B cell (primary cell): ENCODE measurements around the gene CFAP251. TPM values are rescaled to one million over a fixed set of nuclear protein-coding genes. Genes with fewer than 3 reads are reported as not detected.

Experiments used
- ATAC-seq: fragments of 200-7000 bp; cut with Tn5 transposase; one replicate; pipeline ENCODE4 v1.10.0; 2021; ENCODE audit warnings: low read depth, mild to moderate bottlenecking, moderate number of reproducible peaks, moderate library complexity
- CTCF ChIA-PET: fragments of 350-600 bp; sonication (Branson Sonifier 250); formaldehyde crosslinking; loops from one replicate; lab custom pipeline; 2021; ENCODE audit warnings: antibody characterized with exemption, inconsistent platforms; lab: Charles Lee
- POLR2A ChIA-PET: fragments of 350-600 bp; sonication (Branson Sonifier 250); formaldehyde crosslinking; loops from one replicate; lab custom pipeline; 2021; ENCODE audit warnings: antibody characterized with exemption; lab: Charles Lee
- DNase-seq: peaks from one replicate; pipeline ENCODE4 v3.0.0; 2013
- H2AFZ ChIP-seq: 2 replicates; pipeline ENCODE4 v1.6.1; 2012; ENCODE audit warnings: mild to moderate bottlenecking, low read depth, low read length; ENCODE audit not compliant: insufficient read depth, poor library complexity, severe bottlenecking
- H3K27ac ChIP-seq, 2 donors: 1 replicate in 1 of 2; 2 replicates in 1 of 2; pipeline ENCODE4 v1.5.1; 2012 to 2013; ENCODE audit warnings: low read length in 2 of 2, mild to moderate bottlenecking in 2 of 2, moderate library complexity in 1 of 2
- H3K27me3 ChIP-seq, 4 experiments: fragments of 200-600 bp in 1 of 4; sonication (generic) in 1 of 4; replicated peaks in 1 of 4; 1 replicate in 2 of 4; 2 replicates in 2 of 4; pipeline versions ENCODE4 v1.6.1 to v1.7.0; 2013 to 2016; ENCODE audit warnings: low read length in 3 of 4, mild to moderate bottlenecking in 2 of 4, mixed read lengths in 1 of 4, moderate library complexity in 1 of 4; ENCODE audit not compliant: insufficient read depth in 4 of 4, control insufficient read depth in 3 of 4; ENCODE audit errors: control extremely low read depth in 1 of 4
- H3K36me3 ChIP-seq, 2 experiments: replicated peaks in 1 of 2; 1 replicate in 1 of 2; 2 replicates in 1 of 2; pipeline versions ENCODE4 v1.6.1 to v1.7.1; 2013; ENCODE audit warnings: low read length in 1 of 2; ENCODE audit not compliant: insufficient read depth in 2 of 2, control insufficient read depth in 1 of 2; ENCODE audit errors: control extremely low read depth in 1 of 2, extremely low read depth in 1 of 2
- H3K4me1 ChIP-seq, 2 donors: fragments of 200-600 bp in 1 of 2; sonication (generic) in 1 of 2; 1 replicate in 1 of 2; 2 replicates in 1 of 2; pipeline versions ENCODE4 v1.5.1 to v1.6.1; 2013 to 2017; ENCODE audit warnings: low read length in 2 of 2; ENCODE audit not compliant: control insufficient read depth in 2 of 2, insufficient read depth in 2 of 2
- H3K4me2 ChIP-seq: replicated peaks from 2 replicates; pipeline ENCODE3; 2012; ENCODE audit warnings: mild to moderate bottlenecking, low read depth, low read length; ENCODE audit not compliant: poor library complexity, severe bottlenecking
- H3K4me3 ChIP-seq, 5 experiments: fragments of 200-600 bp in 1 of 5; sonication (generic) in 1 of 5; 1 replicate in 3 of 5; 2 replicates in 2 of 5; pipeline versions ENCODE4 v1.5.1 to v1.7.0; 2011 to 2016; ENCODE audit warnings: low read length in 4 of 5, mild to moderate bottlenecking in 4 of 5, low read depth in 2 of 5, control low read depth in 1 of 5, moderate library complexity in 1 of 5; ENCODE audit not compliant: insufficient read depth in 1 of 5; ENCODE audit errors: control extremely low read depth in 1 of 5, extremely low read depth in 1 of 5
- H3K79me2 ChIP-seq: fragments of 200-600 bp; sonication (generic); one replicate; pipeline ENCODE4 v1.6.0; 2016; ENCODE audit warnings: low read length; ENCODE audit not compliant: control insufficient read depth, insufficient read depth
- H3K9ac ChIP-seq: fragments of 200-600 bp; sonication (generic); 2 replicates; pipeline ENCODE4 v1.6.1; 2017; ENCODE audit warnings: mild to moderate bottlenecking, low read length, moderate library complexity
- H3K9me3 ChIP-seq, 3 donors: one replicate each; pipeline versions ENCODE4 v1.6.1 to v1.7.1; 2013; ENCODE audit warnings: low read length in 2 of 3; ENCODE audit not compliant: control insufficient read depth in 2 of 3, insufficient read depth in 1 of 3; ENCODE audit errors: control extremely low read depth in 1 of 3
- H4K20me1 ChIP-seq: 2 replicates; pipeline ENCODE4 v1.6.0; 2012; ENCODE audit warnings: mild to moderate bottlenecking, low read length; ENCODE audit not compliant: insufficient read depth, control insufficient read depth, poor library complexity, severe bottlenecking
- H3K27ac Mint-ChIP-seq: one replicate; pipeline ENCODE4 v1.8.0; 2021; ENCODE audit warnings: mixed read lengths
- H3K27me3 Mint-ChIP-seq: one replicate; pipeline ENCODE4 v1.8.0; 2021; ENCODE audit warnings: mixed read lengths
- H3K4me1 Mint-ChIP-seq: one replicate; pipeline ENCODE4 v1.8.0; 2021; ENCODE audit warnings: mixed read lengths
- H3K4me3 Mint-ChIP-seq: one replicate; pipeline ENCODE4 v1.8.0; 2021; ENCODE audit warnings: mixed read lengths
- H3K9me3 Mint-ChIP-seq: one replicate; pipeline ENCODE4 v1.8.0; 2022; ENCODE audit warnings: mixed read lengths; ENCODE audit not compliant: insufficient read depth
- EZH2 ChIP-seq: IDR thresholded peaks from 2 replicates; pipeline ENCODE4 v1.6.1; 2012; ENCODE audit warnings: borderline replicate concordance, low read depth, mild to moderate bottlenecking, moderate library complexity, low read length; ENCODE audit not compliant: insufficient read depth, poor library complexity, severe bottlenecking
- WGBS: methylation state at CpG from one replicate; pipeline ENCODE4 v1.1.5; 2013; ENCODE audit warnings: missing lambda C conversion rate; ENCODE audit not compliant: insufficient coverage; 5-methylcytosine and 5-hydroxymethylcytosine counted together
- intact Hi-C: fragments of 100-400 bp; cut with micrococcal nuclease; formaldehyde crosslinking; loops from one replicate; pipeline ENCODE4 v1.10.0; 2022
- polyA plus RNA-seq: library from polyadenylated mRNA; depleted of rRNA; stranded (reverse); fragments of >200 nt; gene quantifications from 2 replicates; pipeline ENCODE4 v1.2.3, GENCODE V29; 2012
- total RNA-seq, 2 donors: library from RNA; stranded (reverse); fragments of 120-200 nt in 1 of 2; gene quantifications; 1 replicate in 1 of 2; 2 replicates in 1 of 2; pipeline versions ENCODE4 v1.2.3 to v1.2.4, GENCODE V29; 2013 to 2022
- TF ChIP-seq, protein P1 (sequence below): fragments of 200-600 bp; IDR thresholded peaks from one replicate; pipeline ENCODE4 v1.8.0; 2022; ENCODE audit warnings: antibody characterized with exemption, mild to moderate bottlenecking

CFAP251 gene
- total and polyA plus RNA-seq, 2 donors (not counting 1 experiment from before 2014, with no cell fraction given) = 0.22 to 1.6 TPM

DNA sequence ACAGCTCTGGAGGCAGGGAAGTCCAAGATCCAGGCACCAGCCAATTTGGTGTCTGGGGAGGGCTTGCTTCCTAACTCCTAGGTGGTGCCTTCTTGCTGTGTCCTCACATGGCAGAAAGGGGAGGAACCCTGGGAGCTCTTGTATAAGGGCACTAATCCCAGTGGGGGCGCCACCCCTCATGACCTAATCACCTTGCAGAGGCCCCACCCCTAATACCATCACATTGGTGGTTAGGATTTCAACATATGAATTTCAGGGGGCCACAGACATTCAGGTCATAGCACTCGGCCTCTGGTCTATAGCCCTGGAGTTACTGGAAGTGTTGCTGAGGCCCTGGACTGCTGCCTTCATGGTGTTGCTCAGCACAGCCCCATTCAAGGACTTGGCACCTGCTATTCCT is 15.2 kb upstream of the CFAP251 start:
- CTCF ChIA-PET = no interaction called here
- 100% methylated on average over 1 of the region's 2 CpGs for WGBS

DNA sequence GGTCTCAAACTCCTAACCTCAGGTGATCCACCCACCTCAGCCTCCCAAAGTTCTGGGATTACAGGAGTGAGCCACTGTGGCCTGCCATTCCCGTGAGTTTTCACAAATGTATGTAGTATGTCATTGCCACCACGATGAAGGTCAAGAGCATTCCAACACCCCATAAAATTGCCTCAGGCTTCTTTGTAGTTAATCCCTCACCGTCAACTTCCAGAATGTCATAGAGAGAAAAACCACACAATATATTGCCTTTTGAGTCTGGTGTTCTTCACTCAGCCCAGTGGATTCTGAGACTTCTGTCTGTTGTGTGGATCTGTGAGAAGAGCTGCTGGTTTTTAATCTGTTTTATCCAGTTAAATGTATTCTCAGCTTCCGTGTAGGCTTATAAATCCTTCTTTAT is 12.6 kb upstream of the CFAP251 start:
- WGBS = no CpG with 5 or more reads among the region's 4 CpGs
- CTCF ChIA-PET = interaction anchor here (1.9 kb wide), 1 partner anchor 217 kb away, joined by 5 read pairs; no protein-coding TSS in a partner anchor
- DNase-seq = no peak
- ATAC-seq = no peak
- Histone ChIP-seq H3K9ac (no peak overlapping the region), H3K4me2 (no peak overlapping the region), H3K4me3 (no peak overlapping the region), H3K27me3 (no peaks in the 10 kb centered on the region), H2AFZ (no peak overlapping the region), H3K9me3 (no peaks in the 10 kb centered on the region), H3K79me2 (no peaks in the 10 kb centered on the region), H3K36me3 (peaks cover 22 to 47% of the 10 kb centered on the region in 2 experiments), H4K20me1 (no peaks in the 10 kb centered on the region), H3K27ac (no peak overlapping the region), H3K4me1 (no peaks in the 10 kb centered on the region)
- no peaks in the 10 kb centered on the region for H3K9me3 Mint-ChIP-seq
- POLR2A ChIA-PET = no interaction called here
- H3K27ac Mint-ChIP-seq = no peak overlapping the region
- H3K27me3 Mint-ChIP-seq = no peaks in the 10 kb centered on the region
- intact Hi-C loops = no loop called here
- H3K4me3 Mint-ChIP-seq = no peak overlapping the region
- no peaks in the 10 kb centered on the region for H3K4me1 Mint-ChIP-seq
- no peak for TF ChIP-seq EZH2
- TF ChIP-seq, protein P1, sequence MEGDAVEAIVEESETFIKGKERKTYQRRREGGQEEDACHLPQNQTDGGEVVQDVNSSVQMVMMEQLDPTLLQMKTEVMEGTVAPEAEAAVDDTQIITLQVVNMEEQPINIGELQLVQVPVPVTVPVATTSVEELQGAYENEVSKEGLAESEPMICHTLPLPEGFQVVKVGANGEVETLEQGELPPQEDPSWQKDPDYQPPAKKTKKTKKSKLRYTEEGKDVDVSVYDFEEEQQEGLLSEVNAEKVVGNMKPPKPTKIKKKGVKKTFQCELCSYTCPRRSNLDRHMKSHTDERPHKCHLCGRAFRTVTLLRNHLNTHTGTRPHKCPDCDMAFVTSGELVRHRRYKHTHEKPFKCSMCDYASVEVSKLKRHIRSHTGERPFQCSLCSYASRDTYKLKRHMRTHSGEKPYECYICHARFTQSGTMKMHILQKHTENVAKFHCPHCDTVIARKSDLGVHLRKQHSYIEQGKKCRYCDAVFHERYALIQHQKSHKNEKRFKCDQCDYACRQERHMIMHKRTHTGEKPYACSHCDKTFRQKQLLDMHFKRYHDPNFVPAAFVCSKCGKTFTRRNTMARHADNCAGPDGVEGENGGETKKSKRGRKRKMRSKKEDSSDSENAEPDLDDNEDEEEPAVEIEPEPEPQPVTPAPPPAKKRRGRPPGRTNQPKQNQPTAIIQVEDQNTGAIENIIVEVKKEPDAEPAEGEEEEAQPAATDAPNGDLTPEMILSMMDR = no peak

More for the DNA sequence above, 15.2 kb upstream of the CFAP251 start:
- POLR2A ChIA-PET = interaction anchor here (0.5 kb wide), 1 partner anchor 63 kb away, joined by 6 read pairs; no protein-coding TSS in a partner anchor
- H3K79me2 ChIP-seq = no peaks in the 10 kb centered on the region
- Mint-ChIP-seq H3K27ac (no peak overlapping the region), H3K27me3 (no peaks in the 10 kb centered on the region), H3K4me3 (no peak overlapping the region), H3K4me1 (no peaks in the 10 kb centered on the region), H3K9me3 (no peaks in the 10 kb centered on the region)
- H3K9me3 ChIP-seq = no peaks in the 10 kb centered on the region
- intact Hi-C loops = no loop called here
- H3K4me3 ChIP-seq = no peak overlapping the region
- TF ChIP-seq EZH2 = no peak
- TF ChIP-seq, protein P1 = no peak
- H4K20me1 ChIP-seq = no peaks in the 10 kb centered on the region
- peaks cover 19 to 47% of the 10 kb centered on the region in 2 experiments for H3K36me3 ChIP-seq
- no peak overlapping the region for H3K27ac ChIP-seq
- no peaks in the 10 kb centered on the region for H3K4me1 ChIP-seq
- H2AFZ ChIP-seq = no peak overlapping the region
- H3K4me2 ChIP-seq = no peak overlapping the region
- DNase-seq (no peak), ATAC-seq (no peak)
- H3K27me3 ChIP-seq = no peaks in the 10 kb centered on the region
- H3K9ac ChIP-seq = no peak overlapping the region
